Uterus (tissue), 2 donors: Measurements from ENCODE around the gene FAM174A.

ENCODE experiments used
- CTCF ChIP-seq, 4 experiments: fragments of 200-600 bp in 2 of 4; fragments of 450-650 bp in 2 of 4; sonication (generic) in 2 of 4; IDR thresholded peaks; one replicate each; pipeline ENCODE4 v1.5.1; 2016 to 2019; ENCODE audit warnings: antibody characterized with exemption in 4 of 4, mild to moderate bottlenecking in 2 of 4, moderate library complexity in 1 of 4
- POLR2A ChIP-seq, 2 donors: fragments of 450-650 bp; IDR thresholded peaks; one replicate each; pipeline ENCODE4 v1.6.1; 2016; ENCODE audit warnings: antibody characterized with exemption in 2 of 2, mild to moderate bottlenecking in 1 of 2, moderate library complexity in 1 of 2

GRCh38 chr5:100496296-100496695 is 38.9 kb upstream of the FAM174A start:
- TF ChIP-seq CTCF (IDR thresholded peaks at IDR 0.05) (no peak), POLR2A (IDR thresholded peaks at IDR 0.05) (no peak)
